Myocyte (in vitro differentiated cells): ENCODE measurements around the gene ZNF853. TPM values are rescaled to one million over a fixed set of nuclear protein-coding genes. Genes with fewer than 3 reads are reported as not detected.
"Not testable (repeated sequence)": the region's sequence is repeated elsewhere in the genome, so short reads cannot be mapped to it uniquely, and the experiment has no call there.

ENCODE experiments used
- DNase-seq: peaks from one replicate; pipeline ENCODE4 v3.0.0-alpha.2; 2012; ENCODE audit warnings: low read depth
- polyA plus RNA-seq: library from polyadenylated mRNA; unstranded; fragments of >200 nt; gene quantifications from one replicate; pipeline ENCODE4 v1.2.1, GENCODE V29; 2012; ENCODE audit warnings: missing spikeins
- total RNA-seq: library from RNA; depleted of rRNA; stranded (reverse); fragments of >200 nt; gene quantifications from 2 replicates; pipeline ENCODE4 v1.2.3, GENCODE V29; 2014

The ZNF853 gene
- 1.0 and 1.9 TPM in 2 replicates for total RNA-seq
- polyA plus RNA-seq, result 4.7 TPM

- DNase-seq, result no peak
Measured at GRCh38 chr7:6614953-6615722, at the start of gene ZNF853. TSS of gene ZNF853 (plus strand) at chr7:6615610. CDS start at chr7:6616175, 565 bp downstream.

- DNase-seq, result no peak
Measured at GRCh38 chr7:6565655-6566054, 49.8 kb upstream of the ZNF853 start.

GRCh38 chr7:6567886-6568285 lies 47.5 kb upstream of the ZNF853 start:
- DNase-seq, result no peak

- DNase-seq, result peak; percentile 9
Measured at GRCh38 chr7:6571160-6571779, 44.1 kb upstream of the ZNF853 start.

GRCh38 chr7:6575281-6576023 lies 40.0 kb upstream of the ZNF853 start:
- no peak for DNase-seq

GRCh38 chr7:6576024-6576866 lies 39.2 kb upstream of the ZNF853 start:
- peak; percentile 24 for DNase-seq

GRCh38 chr7:6576867-6577368 lies 38.5 kb upstream of the ZNF853 start:
- DNase-seq, result peak; percentile 19

- peak; percentile 94 for DNase-seq
Measured at GRCh38 chr7:6577369-6578113, 37.9 kb upstream of the ZNF853 start, which contains the start of gene ZDHHC4. TSS of gene ZDHHC4 (plus strand) at chr7:6577454. CDS start at chr7:6580562, 3,108 bp downstream.

- DNase-seq, result no peak
Measured at GRCh38 chr7:6578114-6579084, 37.0 kb upstream of the ZNF853 start.

- DNase-seq, result no peak
Measured at GRCh38 chr7:6579446-6579845, 36.0 kb upstream of the ZNF853 start.

GRCh38 chr7:6585746-6586432 lies 29.5 kb upstream of the ZNF853 start:
- not testable (repeated sequence) for DNase-seq

- no peak for DNase-seq
Measured at GRCh38 chr7:6588566-6588965, 26.8 kb upstream of the ZNF853 start.

GRCh38 chr7:6589151-6589828 lies 26.1 kb upstream of the ZNF853 start:
- DNase-seq, result no peak

- peak; percentile 88 for DNase-seq
Measured at GRCh38 chr7:6589829-6590644, 25.4 kb upstream of the ZNF853 start, which contains the start of gene INTS15. TSS of gene INTS15 (plus strand) at chr7:6590021. CDS start at chr7:6590284, 263 bp downstream.

GRCh38 chr7:6590645-6591110 lies 24.7 kb upstream of the ZNF853 start:
- DNase-seq, result peak; percentile 57

- DNase-seq, result no peak
Measured at GRCh38 chr7:6600093-6600492, 15.3 kb upstream of the ZNF853 start.
